CD4-positive, alpha-beta T cell treated with Interleukin-2 at 100 ng/mL for 4 hours (primary cell): ENCODE results near the gene EXOSC1.
A peak's percentile ranks its signal among the peaks of the same experiment; 100 is the strongest.
"Not testable (repeated sequence)": the region's sequence is repeated elsewhere in the genome, so short reads cannot be mapped to it uniquely, and the experiment has no call there.

Experiments
- DNase-seq: peaks from one replicate; pipeline ENCODE4 v3.0.0-alpha.2; 2020; ENCODE audit warnings: low spot score

Gene EXOSC1

GRCh38 chr10:97459111-97459510 lies 13.3 kb upstream of the EXOSC1 start:
- no peak for DNase-seq

- no peak for DNase-seq
Observed at GRCh38 chr10:97456686-97457065, 10.9 kb upstream of the EXOSC1 start.

- DNase-seq = no peak
Observed at GRCh38 chr10:97456034-97456685, 10.4 kb upstream of the EXOSC1 start.

GRCh38 chr10:97454330-97455036 lies 8.7 kb upstream of the EXOSC1 start:
- DNase-seq = peak; percentile 51

- no peak for DNase-seq
Observed at GRCh38 chr10:97452352-97452751, 6.5 kb upstream of the EXOSC1 start.

GRCh38 chr10:97451605-97452004 lies 5.8 kb upstream of the EXOSC1 start:
- DNase-seq = no peak

- no peak for DNase-seq
Observed at GRCh38 chr10:97450828-97451227, 5.0 kb upstream of the EXOSC1 start.

- DNase-seq = no peak
Observed at GRCh38 chr10:97445357-97445721, 467 bp downstream of the EXOSC1 start.

GRCh38 chr10:97444212-97444611 lies 1.6 kb downstream of the EXOSC1 start:
- no peak for DNase-seq

- DNase-seq = no peak
Observed at GRCh38 chr10:97442277-97442676, 3.5 kb downstream of the EXOSC1 start.

GRCh38 chr10:97435211-97435610 lies 10.6 kb downstream of the EXOSC1 start:
- no peak for DNase-seq

- DNase-seq = no peak
Observed at GRCh38 chr10:97434557-97434956, 11.2 kb downstream of the EXOSC1 start.

GRCh38 chr10:97434055-97434454 lies 11.8 kb downstream of the EXOSC1 start:
- DNase-seq = no peak

GRCh38 chr10:97428572-97428981 lies 17.2 kb downstream of the EXOSC1 start:
- DNase-seq = peak; percentile 51

- peak; percentile 35 for DNase-seq
Observed at GRCh38 chr10:97427571-97428179, 18.1 kb downstream of the EXOSC1 start.

- DNase-seq = no peak
Observed at GRCh38 chr10:97426776-97427570, 18.8 kb downstream of the EXOSC1 start.

- DNase-seq = peak; percentile 96
Observed at GRCh38 chr10:97425964-97426775, 19.6 kb downstream of the EXOSC1 start, which contains the start of gene PGAM1. PGAM1 (plus strand) TSS chr10:97426191; CDS start chr10:97426308, 117 bp downstream.

- not testable (repeated sequence) for DNase-seq
Observed at GRCh38 chr10:97423757-97424098, 22.1 kb downstream of the EXOSC1 start.

GRCh38 chr10:97416565-97416964 lies 29.2 kb downstream of the EXOSC1 start:
- DNase-seq = no peak

- no peak for DNase-seq
Observed at GRCh38 chr10:97412891-97413304, 32.9 kb downstream of the EXOSC1 start.

GRCh38 chr10:97411406-97411805 lies 34.4 kb downstream of the EXOSC1 start:
- DNase-seq = no peak
